OCI-LY7 (cell line): ENCODE measurements around the gene CAPN14. TPM values are rescaled to one million over a fixed set of nuclear protein-coding genes. Genes with fewer than 3 reads are reported as not detected.

Experiments used
- BruUV-seq: library from RNA; stranded (reverse); fragments of 400-500 nt; replicated peaks from 2 replicates; lab custom pipeline; 2021; lab: Mats Ljungman, UMichigan
- CTCF ChIA-PET: fragments of 300-600 bp; sonication (Branson Sonifier 250); formaldehyde crosslinking; loops from one replicate; lab custom pipeline; 2022; ENCODE audit warnings: antibody characterized with exemption; ENCODE audit not compliant: unreplicated experiment; lab: Charles Lee
- POLR2A ChIA-PET: fragments of 300-600 bp; sonication (Branson Sonifier 250); formaldehyde crosslinking; loops from one replicate; lab custom pipeline; 2022; ENCODE audit warnings: antibody characterized with exemption; lab: Charles Lee
- DNase-seq: peaks from one replicate; pipeline ENCODE4 v3.0.0-alpha.2; 2015; ENCODE audit warnings: low spot score
- H2AFZ ChIP-seq: fragments of 200-600 bp; sonication (generic), shearing (Covaris generic); 2 replicates; pipeline ENCODE4 v1.6.1; 2014; ENCODE audit warnings: mild to moderate bottlenecking, antibody characterized with exemption, low read length, moderate library complexity
- H3K27ac ChIP-seq: fragments of 200-600 bp; sonication (generic); 2 replicates; pipeline ENCODE4 v1.5.1; 2014; ENCODE audit warnings: mixed run types, low read depth, mild to moderate bottlenecking, moderate library complexity, low read length, inconsistent platforms; ENCODE audit not compliant: poor library complexity, severe bottlenecking
- H3K36me3 ChIP-seq: fragments of 200-600 bp; sonication (generic); 2 replicates; pipeline ENCODE4 v1.6.1; 2014; ENCODE audit warnings: mild to moderate bottlenecking, antibody characterized with exemption, low read length, moderate library complexity, mixed read lengths; ENCODE audit not compliant: insufficient read depth
- H3K4me1 ChIP-seq: fragments of 200-600 bp; sonication (generic); 2 replicates; pipeline ENCODE4 v1.5.1; 2014; ENCODE audit warnings: mild to moderate bottlenecking, low read length; ENCODE audit not compliant: insufficient read depth, poor library complexity, severe bottlenecking
- H3K4me2 ChIP-seq: fragments of 200-600 bp; sonication (generic); 2 replicates; pipeline ENCODE4 v1.6.1; 2014; ENCODE audit warnings: mild to moderate bottlenecking, low read length
- H3K4me3 ChIP-seq: fragments of 200-600 bp; sonication (generic); 2 replicates; pipeline ENCODE4 v1.5.1; 2014; ENCODE audit warnings: mild to moderate bottlenecking, low read depth, low read length; ENCODE audit not compliant: poor library complexity, severe bottlenecking
- H3K79me2 ChIP-seq: fragments of 200-600 bp; sonication (generic); 2 replicates; pipeline ENCODE4 v1.6.1; 2016; ENCODE audit warnings: low read depth, mild to moderate bottlenecking, low read length, moderate library complexity, mixed read lengths; ENCODE audit not compliant: insufficient read depth
- H3K9me2 ChIP-seq: fragments of 200-600 bp; sonication (generic); 2 replicates; pipeline ENCODE4 v1.6.1; 2016; ENCODE audit warnings: mild to moderate bottlenecking, low read length, mixed read lengths; ENCODE audit not compliant: insufficient read depth
- H3K9me3 ChIP-seq: fragments of 200-600 bp; sonication (generic); 2 replicates; pipeline ENCODE4 v1.6.1; 2014; ENCODE audit warnings: mild to moderate bottlenecking, mixed run types, low read length, mixed read lengths
- H4K20me1 ChIP-seq: fragments of 200-600 bp; sonication (generic); 2 replicates; pipeline ENCODE4 v1.6.1; 2014; ENCODE audit warnings: mild to moderate bottlenecking, antibody characterized with exemption, low read length, moderate library complexity, mixed read lengths; ENCODE audit not compliant: insufficient read depth
- CTCF ChIP-seq: fragments of 200-600 bp; sonication (generic); conservative IDR thresholded peaks from 2 replicates; pipeline ENCODE4 v1.5.1; 2014; ENCODE audit warnings: mild to moderate bottlenecking, antibody characterized with exemption, low read length, moderate library complexity, mixed read lengths
- EZH2phosphoT487 ChIP-seq: fragments of 200-600 bp; sonication (generic); IDR thresholded peaks from 2 replicates; pipeline ENCODE4 v1.6.1; 2018; ENCODE audit warnings: low read depth, borderline replicate concordance, mild to moderate bottlenecking, mixed run types, antibody characterized with exemption, low read length, moderate library complexity, mixed read lengths
- intact Hi-C: fragments of 100-400 bp; cut with micrococcal nuclease; formaldehyde crosslinking; loops from one replicate; pipeline ENCODE4 v1.10.0; 2022; ENCODE audit not compliant: unreplicated experiment
- total RNA-seq, 2 experiments: library from RNA; depleted of rRNA in 1 of 2; stranded (reverse); fragments of >200 nt in 1 of 2; shearing (Covaris generic) in 1 of 2; gene quantifications; 2 replicates each; pipeline ENCODE4 v1.2.3, GENCODE V29; 2014 to 2022

CAPN14 gene
- total RNA-seq, 2 experiments from 2014 or later: 1.4 to 4.0 TPM

- TF ChIP-seq EZH2phosphoT487 (no peak), CTCF (no peak)
- BruUV-seq: no TSS peak
- intact Hi-C loops: no loop called here
- Histone ChIP-seq H3K36me3 (peaks cover 6% of the 10 kb centered on the region), H4K20me1 (no peaks in the 10 kb centered on the region), H3K27ac (no peak overlapping the region), H3K4me2 (no peak overlapping the region), H3K4me3 (no peak overlapping the region), H3K4me1 (peaks cover 36% of the 10 kb centered on the region), H3K9me2 (no peaks in the 10 kb centered on the region), H3K9me3 (no peaks in the 10 kb centered on the region), H3K79me2 (no peaks in the 10 kb centered on the region), H2AFZ (no peak overlapping the region)
- CTCF ChIA-PET: no interaction called here
- DNase-seq: no peak
- POLR2A ChIA-PET: interaction anchor here (0.7 kb wide), 1 partner anchor 15 kb away, joined by 3 read pairs; no protein-coding TSS in a partner anchor
These were observed 22.4 kb upstream of the CAPN14 start for GRCh38 chr2:31239593-31240177.

- intact Hi-C loops: no loop called here
- H3K4me3 ChIP-seq: no peak overlapping the region
- no peaks in the 10 kb centered on the region for H3K9me3 ChIP-seq
- TF ChIP-seq EZH2phosphoT487 (no peak), CTCF (no peak)
- BruUV-seq: no TSS peak
- ChIA-PET CTCF (no interaction called here), POLR2A (no interaction called here)
- H3K9me2 ChIP-seq: no peaks in the 10 kb centered on the region
- H3K27ac ChIP-seq: no peak overlapping the region
- no peak for DNase-seq
- no peaks in the 10 kb centered on the region for H3K79me2 ChIP-seq
- H3K36me3 ChIP-seq: no peaks in the 10 kb centered on the region
- no peaks in the 10 kb centered on the region for H4K20me1 ChIP-seq
- peaks cover 42% of the 10 kb centered on the region for H3K4me1 ChIP-seq
- H3K4me2 ChIP-seq: no peak overlapping the region
- H2AFZ ChIP-seq: no peak overlapping the region
These were observed 21.7 kb upstream of the CAPN14 start for GRCh38 chr2:31238906-31239592.
